Measurements from ENCODE around the gene RXFP1.

Gene RXFP1

GRCh38 chr4:158543191-158543590 is 21.5 kb downstream of the RXFP1 start:
- DNase-seq = no peak

GRCh38 chr4:158544141-158544540 is 22.5 kb downstream of the RXFP1 start:
- no peak for DNase-seq

GRCh38 chr4:158553364-158553763 is 31.7 kb downstream of the RXFP1 start:
- no peak for DNase-seq

GRCh38 chr4:158560284-158560683 is 38.6 kb downstream of the RXFP1 start:
- DNase-seq = no peak

GRCh38 chr4:158566860-158567259 is 45.2 kb downstream of the RXFP1 start:
- DNase-seq = no peak

- no peak for DNase-seq
These were observed 50.1 kb downstream of the RXFP1 start for GRCh38 chr4:158571736-158572135.

- no peak for DNase-seq
These were observed 50.9 kb downstream of the RXFP1 start for GRCh38 chr4:158572608-158573007.

- no peak for DNase-seq
These were observed 56.8 kb downstream of the RXFP1 start for GRCh38 chr4:158578476-158578875.

GRCh38 chr4:158580064-158580463 is 58.4 kb downstream of the RXFP1 start:
- no peak for DNase-seq

- no peak for DNase-seq
These were observed 59.5 kb downstream of the RXFP1 start for GRCh38 chr4:158581161-158581560.

GRCh38 chr4:158586881-158587280 is 65.2 kb downstream of the RXFP1 start:
- DNase-seq = no peak

- no peak for DNase-seq
These were observed 66.6 kb downstream of the RXFP1 start for GRCh38 chr4:158588285-158588684.

- DNase-seq = no peak
These were observed 67.1 kb downstream of the RXFP1 start for GRCh38 chr4:158588777-158589176.

GRCh38 chr4:158590306-158590705 is 68.6 kb downstream of the RXFP1 start:
- DNase-seq = no peak

- DNase-seq = no peak
These were observed 69.1 kb downstream of the RXFP1 start for GRCh38 chr4:158590824-158591223.

GRCh38 chr4:158597879-158598596 is 76.4 kb downstream of the RXFP1 start:
- no peak for DNase-seq

GRCh38 chr4:158599150-158599549 is 77.5 kb downstream of the RXFP1 start:
- DNase-seq = no peak

GRCh38 chr4:158599765-158600498 is 78.2 kb downstream of the RXFP1 start:
- no peak for DNase-seq

GRCh38 chr4:158604369-158604768 is 82.7 kb downstream of the RXFP1 start:
- no peak for DNase-seq

- no peak for DNase-seq
These were observed 83.7 kb downstream of the RXFP1 start for GRCh38 chr4:158605393-158605792.

- DNase-seq = no peak
These were observed 85.3 kb downstream of the RXFP1 start for GRCh38 chr4:158606969-158607368.

GRCh38 chr4:158609116-158609515 is 87.4 kb downstream of the RXFP1 start:
- DNase-seq = no peak

GRCh38 chr4:158610790-158611189 is 89.1 kb downstream of the RXFP1 start:
- no peak for DNase-seq

- no peak for DNase-seq
These were observed 91.4 kb downstream of the RXFP1 start for GRCh38 chr4:158613046-158613445.
